Esophagus squamous epithelium (tissue), 4 donors: ENCODE data around the gene CATSPERD.

Experiments used
- POLR2A ChIP-seq, 4 donors: fragments of 450-650 bp; IDR thresholded peaks; one replicate each; pipeline ENCODE4 v1.6.1; 2017; ENCODE audit warnings: antibody characterized with exemption in 4 of 4, mild to moderate bottlenecking in 4 of 4, moderate library complexity in 3 of 4
- TF ChIP-seq, protein P1 (sequence below), 6 experiments: fragments of 450-650 bp in 4 of 6; fragments of 200-600 bp in 2 of 6; sonication (generic) in 2 of 6; IDR thresholded peaks; one replicate each; pipeline ENCODE4 v1.5.1; 2016 to 2019; ENCODE audit warnings: antibody characterized with exemption in 6 of 6, mild to moderate bottlenecking in 4 of 6, moderate library complexity in 4 of 6

DNA sequence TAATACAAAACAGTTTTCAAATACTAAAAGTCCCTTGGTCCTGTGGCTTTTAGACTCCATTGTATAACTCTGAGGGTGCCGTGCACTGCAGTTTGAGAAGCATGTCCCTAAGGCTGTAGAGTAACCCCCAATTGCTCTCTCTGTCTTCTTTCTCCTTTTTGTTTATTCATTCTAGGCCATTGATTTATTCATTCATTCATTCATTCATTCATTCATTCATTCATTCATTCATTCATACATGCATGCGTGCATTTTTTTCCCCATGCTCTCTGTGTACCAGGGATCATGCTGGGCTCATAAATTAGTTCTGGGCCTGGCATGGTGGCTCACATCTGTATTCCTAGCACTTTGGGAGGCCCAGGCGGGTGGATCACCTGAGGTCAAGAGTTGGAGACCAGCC lies 44.8 kb downstream of the CATSPERD start:
- TF ChIP-seq, protein P1, sequence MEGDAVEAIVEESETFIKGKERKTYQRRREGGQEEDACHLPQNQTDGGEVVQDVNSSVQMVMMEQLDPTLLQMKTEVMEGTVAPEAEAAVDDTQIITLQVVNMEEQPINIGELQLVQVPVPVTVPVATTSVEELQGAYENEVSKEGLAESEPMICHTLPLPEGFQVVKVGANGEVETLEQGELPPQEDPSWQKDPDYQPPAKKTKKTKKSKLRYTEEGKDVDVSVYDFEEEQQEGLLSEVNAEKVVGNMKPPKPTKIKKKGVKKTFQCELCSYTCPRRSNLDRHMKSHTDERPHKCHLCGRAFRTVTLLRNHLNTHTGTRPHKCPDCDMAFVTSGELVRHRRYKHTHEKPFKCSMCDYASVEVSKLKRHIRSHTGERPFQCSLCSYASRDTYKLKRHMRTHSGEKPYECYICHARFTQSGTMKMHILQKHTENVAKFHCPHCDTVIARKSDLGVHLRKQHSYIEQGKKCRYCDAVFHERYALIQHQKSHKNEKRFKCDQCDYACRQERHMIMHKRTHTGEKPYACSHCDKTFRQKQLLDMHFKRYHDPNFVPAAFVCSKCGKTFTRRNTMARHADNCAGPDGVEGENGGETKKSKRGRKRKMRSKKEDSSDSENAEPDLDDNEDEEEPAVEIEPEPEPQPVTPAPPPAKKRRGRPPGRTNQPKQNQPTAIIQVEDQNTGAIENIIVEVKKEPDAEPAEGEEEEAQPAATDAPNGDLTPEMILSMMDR (IDR thresholded peaks at IDR 0.05), result no peak
- no peak for TF ChIP-seq POLR2A (IDR thresholded peaks at IDR 0.05)
